ENCODE measurements around the gene KRI1.
"Not testable (repeated sequence)": the region's sequence is repeated elsewhere in the genome, so short reads cannot be mapped to it uniquely, and the experiment has no call there.

Gene KRI1

GRCh38 chr19:10549733-10550132 lies 16.1 kb downstream of the KRI1 start:
- DNase-seq, result no peak

DNA sequence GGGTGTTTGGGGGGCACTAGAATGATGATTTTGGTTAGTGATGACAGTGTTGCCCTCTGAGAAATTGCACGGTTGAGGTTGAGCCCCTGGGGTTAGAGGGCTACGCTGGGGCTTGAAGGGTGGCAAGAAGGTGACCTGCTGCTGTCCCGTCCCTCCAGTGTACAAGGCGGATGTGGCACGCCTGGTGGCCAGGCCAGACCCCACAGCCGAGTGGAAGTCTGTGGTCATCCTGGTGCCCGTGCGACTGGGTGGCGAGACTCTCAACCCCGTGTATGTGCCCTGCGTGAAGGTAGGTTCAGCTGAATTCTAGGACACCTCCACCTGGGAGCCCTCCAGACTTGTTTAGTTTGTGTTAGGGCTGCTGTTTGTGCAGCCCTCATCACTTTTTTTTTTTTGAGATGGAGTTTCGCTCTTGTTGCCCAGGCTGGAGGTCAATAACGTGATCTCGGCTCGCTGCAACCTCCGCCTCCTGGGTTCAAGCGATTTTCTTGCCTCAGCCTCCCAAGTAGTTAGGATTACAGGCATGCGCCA lies 17.0 kb downstream of the KRI1 start:
- no peak for DNase-seq

GRCh38 chr19:10546817-10547216 lies 19.0 kb downstream of the KRI1 start:
- DNase-seq, result no peak

GRCh38 chr19:10544753-10545251 lies 21.0 kb downstream of the KRI1 start:
- peak; percentile 28 for DNase-seq

DNA sequence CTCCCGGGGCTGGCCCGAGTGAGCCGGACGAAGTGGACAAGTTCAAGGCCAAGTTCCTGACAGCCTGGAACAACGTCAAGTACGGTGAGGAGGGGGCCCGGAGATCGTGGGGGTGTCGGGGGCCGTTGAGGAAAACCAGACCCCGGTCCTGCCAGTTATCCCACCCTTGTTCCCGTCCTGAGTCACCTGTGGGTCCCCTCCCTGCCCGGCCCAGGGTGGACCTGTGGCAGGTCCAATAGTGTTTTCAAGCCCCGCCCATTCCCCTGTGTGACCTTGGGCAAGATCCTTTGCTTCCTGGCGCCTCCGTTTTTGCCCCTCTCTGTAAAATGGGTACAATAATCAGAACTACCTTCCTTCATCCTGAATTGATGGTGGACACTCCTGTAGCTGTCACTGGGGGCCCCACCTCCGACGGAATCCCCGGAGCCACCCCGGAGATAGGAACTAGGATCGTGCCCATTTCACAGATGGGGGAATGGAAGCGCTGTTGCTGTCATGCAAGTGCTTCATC lies 21.5 kb downstream of the KRI1 start:
- peak; percentile 35 for DNase-seq

- peak; percentile 87 for DNase-seq
Observed at GRCh38 chr19:10543420-10544241, 22.2 kb downstream of the KRI1 start, which contains the start of gene ATG4D. TSS of gene ATG4D (plus strand) at chr19:10543904. CDS start at chr19:10544091, 187 bp downstream.

- no peak for DNase-seq
Observed at GRCh38 chr19:10543059-10543419, 22.8 kb downstream of the KRI1 start.

- DNase-seq, result not testable (repeated sequence)
Observed at GRCh38 chr19:10539016-10539415, 26.8 kb downstream of the KRI1 start.

- no peak for DNase-seq
Observed at GRCh38 chr19:10538204-10538983, 27.4 kb downstream of the KRI1 start.

- no peak for DNase-seq
Observed at GRCh38 chr19:10537668-10538067, 28.1 kb downstream of the KRI1 start.

GRCh38 chr19:10535613-10536012 lies 30.2 kb downstream of the KRI1 start:
- DNase-seq, result no peak

GRCh38 chr19:10533646-10534386 lies 32.0 kb downstream of the KRI1 start:
- DNase-seq, result no peak

- DNase-seq, result no peak
Observed at GRCh38 chr19:10532457-10532856, 33.4 kb downstream of the KRI1 start.

DNA sequence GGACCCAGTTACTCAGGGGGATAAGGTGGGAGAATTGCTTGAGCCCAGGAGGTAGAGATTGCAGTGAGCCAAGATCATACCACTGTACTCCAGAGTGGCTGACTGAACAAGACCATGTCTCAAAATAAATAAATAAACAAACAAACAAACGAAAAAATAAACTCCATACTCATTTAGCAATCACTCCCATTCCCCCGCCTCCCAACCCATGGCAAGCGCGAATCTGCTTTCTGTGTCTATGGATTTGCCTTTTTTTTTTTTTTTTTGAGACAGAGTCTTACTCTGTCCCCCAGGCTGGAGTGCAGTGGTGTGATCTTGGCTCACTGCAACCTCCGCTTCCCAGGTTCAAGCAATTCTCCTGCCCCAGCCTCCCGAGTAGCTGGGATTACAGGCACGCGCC lies 38.9 kb downstream of the KRI1 start:
- not testable (repeated sequence) for DNase-seq

DNA sequence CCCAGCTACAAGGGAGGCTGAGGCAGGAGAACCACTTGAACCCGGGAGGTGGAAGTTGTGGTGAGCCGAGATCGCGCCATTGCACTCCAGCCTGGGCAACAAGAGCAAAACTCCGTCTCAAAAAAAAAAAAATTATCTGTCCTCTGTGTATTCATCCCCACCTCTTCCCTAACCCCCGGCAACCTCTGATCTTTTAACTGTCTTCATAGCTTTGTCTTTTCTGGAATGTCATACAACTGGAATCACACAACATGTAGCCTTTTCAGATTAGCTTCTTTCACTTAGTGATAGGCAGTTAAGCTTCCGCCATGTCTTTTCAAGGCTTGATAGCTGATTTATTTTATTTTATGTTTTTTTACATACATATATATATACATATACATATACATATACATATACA lies 40.2 kb downstream of the KRI1 start:
- no peak for DNase-seq

GRCh38 chr19:10523135-10523636 lies 42.6 kb downstream of the KRI1 start:
- DNase-seq, result peak; percentile 60

DNA sequence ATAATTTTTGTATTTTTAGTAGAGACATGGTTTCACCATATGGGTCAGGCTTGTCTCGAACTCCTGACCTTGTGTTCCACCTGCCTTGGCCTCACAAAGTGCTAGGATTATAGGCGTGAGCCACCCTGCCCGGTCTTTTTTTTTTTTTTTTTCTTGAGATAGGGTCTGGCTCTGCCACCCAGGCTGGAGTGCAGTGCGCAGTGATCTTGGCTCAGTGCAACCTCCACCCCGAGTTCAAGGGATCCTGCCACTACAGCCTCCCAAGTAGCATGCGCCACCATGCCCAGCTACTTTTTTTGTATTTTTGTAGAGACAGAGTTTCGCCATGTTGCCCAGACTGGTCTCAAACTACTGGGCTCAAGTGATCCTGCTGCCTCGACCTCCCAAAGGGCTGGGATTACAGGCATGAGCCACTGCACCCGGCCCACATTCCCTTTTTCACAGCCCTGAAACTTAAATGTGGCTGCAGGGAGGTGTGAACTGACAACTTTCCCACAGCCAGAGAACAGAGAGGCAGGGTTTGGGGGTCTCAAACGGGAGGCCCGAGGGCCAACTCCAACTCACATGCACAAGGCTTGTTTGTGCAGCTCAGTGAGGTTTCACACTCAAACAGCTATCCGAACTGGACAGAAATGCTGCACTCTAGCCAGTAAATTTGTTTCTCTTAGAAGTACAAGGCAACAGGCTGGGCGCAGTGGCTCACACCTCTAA lies 44.2 kb downstream of the KRI1 start:
- DNase-seq, result no peak

DNA sequence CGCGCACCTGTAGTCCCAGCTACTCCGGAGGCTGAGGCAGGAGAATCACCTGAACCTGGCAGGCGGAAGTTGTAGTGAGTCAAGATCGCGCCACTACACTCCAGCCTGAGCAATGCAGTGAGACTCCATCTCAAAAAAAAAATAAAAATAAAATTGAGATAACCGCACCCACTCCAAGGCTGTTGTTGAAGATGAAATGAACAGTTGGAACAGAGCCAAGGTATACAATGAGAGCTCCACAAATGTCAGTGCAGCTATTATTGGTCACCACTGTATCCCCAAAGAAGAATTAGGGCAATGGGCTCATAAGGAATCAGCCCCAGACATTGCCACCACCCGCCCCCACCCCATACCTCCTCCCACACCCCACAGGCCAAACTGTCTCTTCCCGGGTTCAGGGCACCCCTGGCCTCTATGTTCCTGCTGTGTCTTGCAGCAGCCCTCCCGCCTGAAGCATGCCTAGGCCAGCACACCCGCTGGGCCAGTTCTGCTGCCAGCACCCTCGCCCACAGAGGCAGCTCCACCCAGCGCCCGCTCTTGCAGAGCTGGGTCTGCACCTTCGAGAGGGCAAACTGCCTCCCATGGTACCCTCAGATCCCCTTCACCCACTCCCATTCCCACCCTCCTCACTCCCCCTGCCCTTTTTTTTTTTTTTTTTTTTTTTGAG lies 45.0 kb downstream of the KRI1 start:
- no peak for DNase-seq

DNA sequence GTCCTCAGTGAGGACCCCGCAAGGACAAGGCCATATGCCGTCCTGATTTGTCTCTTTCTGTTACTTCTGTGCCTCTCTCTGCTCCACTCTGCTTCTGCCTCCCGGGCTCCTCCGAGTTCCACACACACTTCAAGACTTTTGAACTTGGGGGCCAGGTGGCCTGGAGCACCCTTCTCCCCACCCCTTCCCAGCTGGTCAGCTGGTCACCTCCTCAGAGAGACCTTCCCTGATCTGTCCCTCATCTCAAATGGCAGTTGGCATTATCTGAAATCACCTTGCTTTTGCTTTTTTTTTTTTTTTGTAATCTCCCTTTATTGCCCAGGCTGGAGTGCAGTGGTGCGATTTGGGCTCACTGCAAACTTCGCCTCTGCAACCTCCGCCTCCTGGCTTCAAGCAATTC lies 46.4 kb downstream of the KRI1 start:
- no peak for DNase-seq

DNA sequence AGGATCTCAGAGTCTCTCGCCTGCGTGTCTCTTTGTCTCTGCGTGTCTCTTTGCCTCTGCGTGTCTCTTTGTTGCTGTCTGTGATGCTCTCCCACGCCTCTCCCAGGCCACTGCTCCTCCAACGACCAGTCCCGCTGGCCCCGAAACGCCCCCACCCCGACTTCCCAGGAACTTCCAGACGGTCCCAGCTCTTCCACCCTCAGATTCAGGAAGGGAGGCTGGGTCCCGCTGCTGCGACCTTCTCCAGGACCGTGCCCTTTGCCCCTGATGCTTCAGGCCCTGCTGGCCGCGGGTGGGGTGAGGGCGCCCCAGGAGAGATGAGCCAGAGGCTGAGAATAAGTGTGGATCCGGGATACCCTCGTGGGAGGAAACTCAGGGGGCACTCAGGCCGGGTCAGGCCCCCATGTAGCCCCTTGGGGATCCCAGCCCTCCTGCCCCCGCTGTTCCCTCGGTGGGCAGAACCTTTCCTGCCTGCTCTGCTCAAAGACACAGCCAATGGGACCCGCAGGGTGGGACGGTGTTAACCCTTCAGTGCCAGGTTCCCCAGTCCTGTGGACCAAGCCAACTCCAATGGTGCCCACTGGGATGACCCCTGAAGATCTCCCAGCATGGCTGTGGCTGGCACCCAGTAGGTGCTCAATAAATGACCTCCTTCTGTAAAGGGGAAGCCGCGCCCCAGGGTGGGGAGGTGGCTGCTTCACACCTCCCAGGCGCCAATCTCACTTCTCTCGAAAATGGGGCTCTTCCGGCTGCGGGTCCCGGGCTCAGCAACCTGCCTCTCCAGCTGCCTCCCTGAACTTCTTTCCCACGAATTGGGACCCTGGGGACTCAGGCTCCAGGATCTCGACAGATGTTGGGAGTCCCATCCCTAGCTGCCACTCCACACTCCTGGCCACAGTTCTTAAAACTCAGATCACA lies 47.1 kb downstream of the KRI1 start:
- DNase-seq, result peak; percentile 42

Data from CD4-positive, alpha-beta T cell treated with Interleukin-17A for 1 hour (primary cell).